Gastroesophageal sphincter (tissue), 4 donors: ENCODE data around the gene CD247. TPM values are rescaled to one million over a fixed set of nuclear protein-coding genes. Genes with fewer than 3 reads are reported as not detected.

ENCODE experiments used
- ATAC-seq: fragments of 150-250 bp; one replicate; pipeline ENCODE4 v1.9.1; 2016; ENCODE audit warnings: mild to moderate bottlenecking, moderate library complexity
- H3K27ac ChIP-seq, 4 donors: fragments of 200-600 bp; sonication (generic) in 3 of 4; 1 replicate in 3 of 4; 2 replicates in 1 of 4; pipeline ENCODE4 v1.5.1; 2016 to 2019
- H3K27me3 ChIP-seq: fragments of 200-600 bp; sonication (generic); one replicate; pipeline ENCODE4 v1.5.1; 2019
- H3K36me3 ChIP-seq, 2 donors: fragments of 200-600 bp; sonication (generic); one replicate each; pipeline ENCODE4 v1.5.1; 2019; ENCODE audit warnings: control low read depth in 1 of 2
- H3K4me1 ChIP-seq, 3 donors: fragments of 200-600 bp; sonication (generic); 1 replicate in 2 of 3; 2 replicates in 1 of 3; pipeline ENCODE4 v1.5.1; 2016 to 2019; ENCODE audit warnings: control low read depth in 2 of 3
- H3K4me3 ChIP-seq, 2 donors: fragments of 200-600 bp; sonication (generic); one replicate each; pipeline ENCODE4 v1.5.1; 2019; ENCODE audit warnings: mild to moderate bottlenecking in 1 of 2, moderate library complexity in 1 of 2
- H3K9me3 ChIP-seq, 3 donors: fragments of 200-600 bp; sonication (generic); one replicate each; pipeline ENCODE4 v1.5.1; 2017 to 2019; ENCODE audit warnings: control low read depth in 2 of 3
- EP300 ChIP-seq: sonication (generic); formaldehyde crosslinking; IDR thresholded peaks from one replicate; pipeline ENCODE4 v1.6.1; 2017; ENCODE audit warnings: antibody characterized with exemption, mild to moderate bottlenecking
- POLR2A ChIP-seq, 2 donors: fragments of 450-650 bp; IDR thresholded peaks; one replicate each; pipeline ENCODE4 v1.6.1; 2017; ENCODE audit warnings: antibody characterized with exemption in 2 of 2, mild to moderate bottlenecking in 2 of 2, moderate library complexity in 1 of 2
- POLR2AphosphoS5 ChIP-seq: sonication (generic); formaldehyde crosslinking; IDR thresholded peaks from one replicate; pipeline ENCODE4 v1.6.1; 2017; ENCODE audit warnings: antibody characterized with exemption
- WGBS, 2 donors: methylation state at CpG; one replicate each; pipeline ENCODE4 v1.1.5; 2018; ENCODE audit warnings: low coverage in 1 of 2; 5-methylcytosine and 5-hydroxymethylcytosine counted together
- total RNA-seq, 4 donors: library from RNA; depleted of rRNA; stranded (reverse); fragments of >200 nt; gene quantifications; one replicate each; pipeline ENCODE4 v1.1.0, GENCODE V29; 2016
- TF ChIP-seq, protein P1 (sequence below), 4 experiments: fragments of 200-600 bp in 2 of 4; fragments of 450-650 bp in 2 of 4; sonication (generic) in 1 of 4; IDR thresholded peaks; one replicate each; pipeline ENCODE4 v1.5.1; 2017 to 2019; ENCODE audit warnings: antibody characterized with exemption in 4 of 4, mild to moderate bottlenecking in 2 of 4, moderate library complexity in 2 of 4

Gene CD247
- total RNA-seq, 4 donors from 2014 or later, result 0.31 to 1.3 (median 0.45) TPM; not detected in 1

DNA sequence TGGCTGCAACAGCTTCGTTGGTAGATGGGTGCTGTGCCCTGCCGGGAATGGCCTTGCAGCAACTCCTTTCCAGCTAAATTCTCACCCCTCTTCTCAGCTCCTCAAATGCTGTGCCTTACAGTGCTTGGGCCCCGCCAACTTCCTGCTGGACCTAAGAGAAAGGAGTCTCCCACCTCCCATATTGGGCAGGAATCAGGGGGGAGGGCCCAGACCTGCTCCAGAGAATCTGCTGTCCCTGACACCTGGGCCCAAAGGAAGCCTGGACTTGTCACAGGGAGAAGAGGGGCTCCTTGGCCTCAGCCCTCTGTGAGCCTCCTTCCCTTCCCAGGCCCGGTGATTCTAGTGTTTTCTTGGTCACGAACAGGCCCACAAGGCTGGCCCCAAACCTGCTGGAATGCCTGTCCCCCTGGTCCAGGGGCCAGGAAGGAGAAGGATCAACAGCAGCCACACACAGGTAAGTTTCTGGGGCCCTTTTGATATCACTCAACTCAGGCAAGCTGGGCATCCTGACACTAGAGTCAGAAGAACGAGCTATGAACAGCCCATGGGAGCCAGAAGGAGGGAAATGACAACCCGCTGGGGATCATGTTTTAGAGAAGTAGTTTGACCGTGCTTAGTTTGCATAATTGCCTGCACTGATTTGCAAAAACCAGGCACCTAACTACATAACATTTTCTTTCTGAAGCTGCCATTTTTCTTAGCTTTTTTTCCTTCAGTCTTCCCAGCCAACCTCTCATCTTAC, 86.2 kb downstream of the CD247 start:
- Histone ChIP-seq H3K9me3 (no peaks in the 10 kb centered on the region), H3K36me3 (no peaks in the 10 kb centered on the region), H3K4me3 (no peak overlapping the region), H3K4me1 (no peaks in the 10 kb centered on the region), H3K27ac (no peak overlapping the region), H3K27me3 (peaks cover 3% of the 10 kb centered on the region)
- ATAC-seq, result no peak
- TF ChIP-seq, protein P1, sequence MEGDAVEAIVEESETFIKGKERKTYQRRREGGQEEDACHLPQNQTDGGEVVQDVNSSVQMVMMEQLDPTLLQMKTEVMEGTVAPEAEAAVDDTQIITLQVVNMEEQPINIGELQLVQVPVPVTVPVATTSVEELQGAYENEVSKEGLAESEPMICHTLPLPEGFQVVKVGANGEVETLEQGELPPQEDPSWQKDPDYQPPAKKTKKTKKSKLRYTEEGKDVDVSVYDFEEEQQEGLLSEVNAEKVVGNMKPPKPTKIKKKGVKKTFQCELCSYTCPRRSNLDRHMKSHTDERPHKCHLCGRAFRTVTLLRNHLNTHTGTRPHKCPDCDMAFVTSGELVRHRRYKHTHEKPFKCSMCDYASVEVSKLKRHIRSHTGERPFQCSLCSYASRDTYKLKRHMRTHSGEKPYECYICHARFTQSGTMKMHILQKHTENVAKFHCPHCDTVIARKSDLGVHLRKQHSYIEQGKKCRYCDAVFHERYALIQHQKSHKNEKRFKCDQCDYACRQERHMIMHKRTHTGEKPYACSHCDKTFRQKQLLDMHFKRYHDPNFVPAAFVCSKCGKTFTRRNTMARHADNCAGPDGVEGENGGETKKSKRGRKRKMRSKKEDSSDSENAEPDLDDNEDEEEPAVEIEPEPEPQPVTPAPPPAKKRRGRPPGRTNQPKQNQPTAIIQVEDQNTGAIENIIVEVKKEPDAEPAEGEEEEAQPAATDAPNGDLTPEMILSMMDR (IDR thresholded peaks at IDR 0.05), result no peak
- no peak for TF ChIP-seq POLR2AphosphoS5
- no peak for TF ChIP-seq POLR2A (IDR thresholded peaks at IDR 0.05)
- TF ChIP-seq EP300, result no peak
- 88 to 92% methylated on average over 5 of the region's 8 CpGs for WGBS, 2 donors

DNA sequence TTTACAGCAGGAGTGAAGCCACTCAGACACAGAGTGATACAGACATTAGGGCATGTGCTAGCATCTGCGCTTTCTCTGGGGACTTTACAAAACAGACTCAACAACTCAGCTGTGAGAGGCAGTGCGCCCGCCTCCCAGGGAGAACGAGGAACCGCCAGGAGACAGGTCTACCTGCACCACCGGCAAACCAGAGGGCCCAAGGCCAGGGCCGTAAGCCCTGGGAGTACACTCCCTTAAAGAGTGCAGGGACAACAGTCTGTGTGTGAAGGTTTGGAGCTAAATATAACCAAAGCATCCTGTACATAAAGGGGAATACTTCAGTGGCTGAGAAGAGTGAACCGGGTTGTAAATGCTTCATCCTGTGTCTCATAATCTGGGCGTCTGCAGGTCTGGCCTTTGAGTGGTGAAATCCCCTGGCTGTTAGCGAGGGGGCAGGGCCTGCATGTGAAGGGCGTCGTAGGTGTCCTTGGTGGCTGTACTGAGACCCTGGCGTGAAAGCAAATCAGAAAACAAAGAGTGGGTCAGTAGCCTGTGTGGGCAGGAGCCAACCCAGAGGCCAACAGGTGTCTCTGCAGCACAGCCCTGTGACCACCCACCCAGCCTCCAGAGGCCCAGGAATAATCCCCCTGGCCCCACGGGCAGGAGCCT, 86.9 kb downstream of the CD247 start:
- H3K36me3 ChIP-seq, result no peaks in the 10 kb centered on the region
- no peak overlapping the region for H3K27ac ChIP-seq
- no peaks in the 10 kb centered on the region for H3K9me3 ChIP-seq
- no peaks in the 10 kb centered on the region for H3K4me1 ChIP-seq
- peaks cover 3% of the 10 kb centered on the region for H3K27me3 ChIP-seq
- no peak for ATAC-seq
- TF ChIP-seq POLR2A (IDR thresholded peaks at IDR 0.05), result no peak
- TF ChIP-seq POLR2AphosphoS5, result no peak
- TF ChIP-seq, protein P1 (IDR thresholded peaks at IDR 0.05), result no peak
- TF ChIP-seq EP300, result no peak
- H3K4me3 ChIP-seq, result no peak overlapping the region
- 66 to 89% methylated on average over 3 to 8 of the region's 14 CpGs for WGBS, 2 donors

DNA sequence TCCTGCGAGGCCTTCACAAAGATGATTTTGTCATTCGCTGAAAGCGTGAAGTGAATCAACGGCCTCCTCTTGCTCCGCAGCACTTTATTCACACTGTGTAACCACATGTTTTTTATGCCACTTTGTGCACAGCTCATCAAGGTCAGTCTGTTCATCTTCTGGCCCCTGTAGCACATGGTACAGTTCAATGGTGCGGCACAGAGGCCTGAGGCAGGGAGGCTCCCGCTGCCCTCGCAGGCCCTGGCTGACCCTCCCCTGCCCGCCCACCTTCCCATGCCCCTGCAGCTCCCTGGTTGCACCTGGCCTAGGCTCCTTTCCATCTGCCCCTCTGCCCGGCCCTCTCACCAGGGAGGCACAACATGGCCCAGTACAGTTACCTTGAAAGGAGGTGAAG, 87.5 kb downstream of the CD247 start:
- TF ChIP-seq, protein P1 (IDR thresholded peaks at IDR 0.05), result no peak
- no peak for TF ChIP-seq EP300
- no peak for TF ChIP-seq POLR2AphosphoS5
- no peak for TF ChIP-seq POLR2A (IDR thresholded peaks at IDR 0.05)
- Histone ChIP-seq H3K4me3 (no peak overlapping the region), H3K4me1 (no peaks in the 10 kb centered on the region), H3K27ac (no peak overlapping the region), H3K36me3 (no peaks in the 10 kb centered on the region), H3K27me3 (peaks cover 3% of the 10 kb centered on the region), H3K9me3 (no peaks in the 10 kb centered on the region)
- WGBS, 2 donors, result 95 to 100% methylated on average over 1 to 5 of the region's 10 CpGs
- no peak for ATAC-seq

DNA sequence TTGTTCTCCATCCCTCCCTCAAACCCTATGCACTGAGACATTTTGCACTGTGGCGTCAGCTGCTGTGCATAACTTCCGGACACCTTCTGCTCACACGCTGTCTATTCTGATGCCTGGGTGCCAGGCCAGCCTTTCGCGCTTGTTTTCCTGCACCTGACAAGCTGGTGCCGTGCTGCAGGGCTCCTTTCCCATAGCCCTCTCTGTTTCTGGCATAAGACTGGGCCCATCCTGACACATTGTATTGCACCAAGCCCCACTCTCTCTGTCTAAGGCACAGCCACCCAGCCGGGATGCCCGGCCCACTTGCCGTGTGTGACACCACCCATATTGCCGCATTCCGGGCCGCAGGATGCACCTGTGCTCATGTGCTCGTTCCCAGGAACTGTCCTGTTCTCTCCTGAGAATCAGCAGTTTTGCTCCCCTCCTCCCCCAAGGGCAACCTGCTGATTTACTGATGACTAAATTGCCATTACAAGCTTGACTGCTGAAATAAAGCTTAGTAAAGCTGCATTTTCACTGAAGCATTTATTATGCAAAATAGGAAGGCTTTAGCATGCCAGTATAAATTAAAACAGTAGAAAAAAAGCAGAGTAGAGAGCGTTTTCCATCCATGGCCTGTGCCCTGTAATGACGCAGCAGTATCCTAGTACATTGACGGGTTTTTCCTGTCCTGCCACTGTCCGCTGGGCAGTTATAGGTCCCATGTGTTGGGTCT, 88.0 kb downstream of the CD247 start:
- WGBS, 2 donors, result 82 to 87% methylated on average over 13 to 14 of the region's 17 CpGs
- no peak for TF ChIP-seq POLR2AphosphoS5
- no peak for TF ChIP-seq POLR2A (IDR thresholded peaks at IDR 0.05)
- TF ChIP-seq, protein P1 (IDR thresholded peaks at IDR 0.05), result no peak
- no peak for TF ChIP-seq EP300
- peaks cover 3% of the 10 kb centered on the region for H3K27me3 ChIP-seq

More for the DNA sequence above, 88.0 kb downstream of the CD247 start:
- Histone ChIP-seq H3K27ac (no peak overlapping the region), H3K9me3 (no peaks in the 10 kb centered on the region), H3K4me3 (no peak overlapping the region), H3K4me1 (no peaks in the 10 kb centered on the region), H3K36me3 (peaks cover 0 to 5% of the 10 kb centered on the region in 2 donors)
- ATAC-seq, result peak; percentile 28
